Eye (tissue), 1 donor: ENCODE results near the gene HUWE1.
"Not testable (repeated sequence)": the region's sequence is repeated elsewhere in the genome, so short reads cannot be mapped to it uniquely, and the experiment has no call there.

Experiments
- DNase-seq: peaks from one replicate; pipeline ENCODE4 v3.0.0-alpha.2; 2015

HUWE1 gene

DNA sequence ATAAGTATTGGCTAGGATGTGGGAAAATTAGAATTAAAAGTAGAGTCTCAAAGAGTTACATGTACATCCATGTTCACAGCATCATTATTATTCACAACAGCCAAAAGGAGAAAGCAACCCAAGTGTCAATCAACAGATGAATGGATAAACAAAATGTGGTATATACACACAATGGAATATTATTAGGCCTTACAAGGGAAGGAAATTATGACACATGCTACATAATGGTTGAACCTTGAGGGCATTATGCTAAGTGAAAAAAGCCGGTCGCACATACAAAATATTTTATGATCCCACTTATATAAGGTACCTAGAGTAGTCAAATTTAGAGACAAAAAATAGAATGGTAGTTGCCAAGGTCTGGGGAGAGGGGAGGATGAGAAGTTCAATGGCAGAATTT lies 80.1 kb downstream of the HUWE1 start:
- DNase-seq: no peak

DNA sequence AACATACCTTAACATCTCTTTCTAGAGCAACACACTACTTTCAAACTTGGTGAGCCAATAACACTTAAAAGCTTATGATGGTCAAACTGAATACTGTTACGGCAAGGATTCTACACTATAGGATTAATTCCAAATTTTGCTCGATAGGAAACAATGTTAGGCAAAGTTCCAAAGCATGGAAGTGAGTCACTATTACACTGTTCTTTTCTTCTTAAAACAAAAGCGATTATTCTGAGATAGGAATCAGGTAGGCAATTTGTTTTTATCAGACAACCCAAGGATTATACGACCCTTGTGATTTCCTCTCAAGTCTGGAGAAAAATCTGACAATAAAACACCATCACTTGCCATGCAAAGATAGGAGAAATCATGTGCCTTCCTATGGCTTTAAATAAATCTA lies 81.5 kb downstream of the HUWE1 start:
- no peak for DNase-seq

DNA sequence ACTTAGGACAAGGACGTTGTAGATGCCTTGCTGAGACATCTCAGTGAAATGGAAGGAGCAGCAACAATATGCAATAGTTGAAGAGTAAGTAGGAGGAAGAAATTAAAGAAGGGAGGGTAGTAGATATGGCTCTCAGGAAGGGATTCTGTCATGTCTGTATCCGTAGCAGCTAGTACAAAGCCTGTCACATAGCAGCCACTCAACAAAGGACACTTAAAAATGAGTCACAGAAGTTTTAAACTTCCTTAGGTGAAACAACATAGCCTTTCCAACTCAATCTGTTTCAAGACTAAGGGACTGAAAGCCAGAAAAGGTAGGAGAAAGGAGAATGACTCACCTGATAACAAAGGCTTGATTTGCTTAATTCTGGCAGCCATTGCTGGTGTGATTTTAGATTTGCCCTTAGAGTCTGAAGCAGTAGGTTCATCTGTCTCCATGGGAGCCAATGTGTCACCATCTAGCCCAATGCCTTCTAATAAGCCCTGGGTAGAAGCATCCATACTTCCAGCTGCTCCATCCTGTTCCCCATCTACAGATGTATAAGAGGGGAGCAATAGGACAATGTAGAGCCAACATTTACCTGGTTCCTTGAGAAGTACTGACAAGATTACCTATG lies 86.6 kb downstream of the HUWE1 start:
- DNase-seq: no peak

DNA sequence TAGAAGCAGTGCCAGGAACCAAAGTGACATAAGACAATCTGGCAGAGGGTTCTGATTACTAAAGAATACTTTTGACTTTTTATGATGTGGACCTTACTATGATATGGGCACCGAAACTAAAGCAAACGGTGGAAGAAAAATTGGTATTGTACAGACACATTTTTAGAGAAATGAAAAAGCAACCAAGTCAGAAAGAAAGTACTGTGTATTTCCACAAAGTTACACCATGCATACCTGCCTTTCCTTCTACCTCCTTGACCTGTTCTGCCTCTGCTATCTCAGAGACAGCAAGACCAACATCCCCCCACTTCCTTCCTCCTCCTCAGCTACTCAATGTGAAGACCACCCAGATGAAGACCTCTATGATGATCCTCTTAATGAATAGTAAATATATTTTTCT lies 88.3 kb downstream of the HUWE1 start:
- no peak for DNase-seq

DNA sequence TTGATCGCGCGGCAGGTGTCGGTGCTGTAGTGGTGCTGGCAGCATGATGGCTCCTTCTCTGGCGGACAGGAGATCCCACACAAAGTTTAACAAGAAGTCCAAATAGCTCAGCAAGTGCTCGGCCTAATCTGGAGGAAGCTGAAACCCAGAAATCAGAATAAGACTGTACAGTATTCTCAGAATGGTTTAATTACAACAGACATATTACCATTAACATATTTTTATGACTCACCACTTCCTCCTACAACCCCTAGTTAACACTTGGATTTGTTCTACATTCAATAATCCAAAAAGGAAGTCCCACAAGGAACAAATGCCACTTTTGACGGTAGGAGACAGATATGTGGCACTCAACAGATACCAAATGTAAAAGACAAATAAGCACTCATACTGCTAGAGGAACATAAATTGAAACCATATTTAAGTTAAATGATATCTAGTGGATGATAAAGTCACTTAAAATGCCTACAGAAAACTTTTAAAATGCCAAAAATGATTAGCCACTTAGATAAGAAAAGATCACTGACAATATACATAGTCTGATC lies 91.2 kb downstream of the HUWE1 start:
- DNase-seq: no peak

DNA sequence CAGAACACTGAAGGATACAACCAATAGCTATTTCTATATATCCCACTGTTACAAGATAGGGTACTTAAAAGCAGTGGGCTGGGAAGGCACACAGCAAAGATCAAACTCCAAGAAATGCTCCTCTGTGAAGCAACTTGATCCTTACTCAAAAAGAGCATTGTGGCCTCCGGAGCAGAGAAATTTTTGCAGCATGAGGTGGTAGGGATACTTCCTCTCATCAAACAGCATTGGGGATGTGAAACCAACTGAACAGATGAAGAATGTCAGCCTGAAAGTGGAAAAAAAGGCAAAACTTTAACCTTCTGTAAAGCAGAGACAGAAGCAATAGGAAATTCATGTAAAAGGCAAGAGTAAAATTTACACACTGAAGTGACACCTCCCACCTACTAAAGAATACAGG lies 92.2 kb downstream of the HUWE1 start:
- no peak for DNase-seq

DNA sequence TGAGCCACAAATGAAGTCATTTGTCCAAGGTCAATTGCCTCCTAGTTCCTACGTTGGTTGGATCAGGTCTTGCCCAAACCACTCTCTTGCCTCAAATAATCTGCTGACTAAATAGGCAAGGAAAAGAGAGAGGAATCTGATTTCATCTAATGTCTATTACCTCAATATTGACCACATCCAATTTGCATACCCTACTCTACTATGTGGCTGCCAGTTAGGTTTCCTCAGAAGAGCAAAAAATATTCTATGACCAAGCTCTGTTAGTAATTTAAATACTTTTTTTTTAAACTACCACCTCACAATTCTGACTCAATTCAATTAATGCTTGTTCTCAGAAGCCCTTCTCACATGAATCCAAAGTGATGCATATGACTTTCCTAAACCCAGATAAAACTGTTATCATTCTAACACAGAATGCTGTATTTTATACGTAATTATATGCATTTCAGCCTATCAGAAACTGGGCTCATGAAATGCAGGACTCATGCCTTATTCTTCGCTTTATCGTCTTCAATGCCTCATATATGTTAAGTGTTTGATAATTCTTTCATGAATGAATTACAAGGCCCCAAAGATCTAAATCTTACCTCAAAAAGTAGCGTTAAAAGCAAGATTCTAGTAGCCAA lies 98.6 kb downstream of the HUWE1 start:
- DNase-seq: no peak

DNA sequence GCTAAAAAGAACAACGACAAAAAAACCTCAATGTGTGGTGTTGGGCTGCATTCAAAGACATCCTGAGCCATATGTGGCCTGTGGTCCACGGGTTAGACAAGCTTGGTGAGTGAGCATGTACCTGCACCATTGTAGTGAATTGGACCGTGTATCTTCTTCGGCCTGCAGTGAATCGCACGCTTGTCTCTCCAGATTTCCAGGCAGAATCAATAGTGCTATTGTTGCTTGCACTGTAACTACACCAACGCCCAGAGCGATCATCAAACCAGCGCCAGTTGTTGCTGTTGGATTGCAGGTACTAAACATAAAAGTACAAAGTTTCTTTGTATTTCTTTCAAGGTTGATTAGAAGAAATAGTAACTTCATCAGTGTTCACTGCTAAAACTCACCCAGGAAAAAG lies 101.6 kb downstream of the HUWE1 start:
- no peak for DNase-seq

DNA sequence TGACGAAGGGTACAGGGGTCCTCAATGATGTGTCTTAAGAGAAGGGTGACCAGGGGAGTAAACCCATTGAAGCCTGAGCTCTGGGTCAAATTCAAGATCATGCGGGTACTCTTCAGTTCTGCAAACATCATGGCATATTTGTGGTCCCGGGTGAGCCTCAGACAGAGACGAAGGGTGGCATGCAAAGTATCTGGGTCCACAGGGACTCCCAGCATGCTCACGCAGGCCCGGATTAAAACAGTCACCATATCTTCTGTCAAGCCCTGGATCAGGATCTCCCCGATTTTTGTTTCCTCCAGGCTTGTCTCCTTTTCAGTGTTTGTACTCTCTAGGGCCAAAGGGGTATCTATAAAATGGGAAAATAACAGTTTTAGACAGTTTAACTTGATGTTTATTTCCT lies 102.9 kb downstream of the HUWE1 start:
- DNase-seq: no peak

DNA sequence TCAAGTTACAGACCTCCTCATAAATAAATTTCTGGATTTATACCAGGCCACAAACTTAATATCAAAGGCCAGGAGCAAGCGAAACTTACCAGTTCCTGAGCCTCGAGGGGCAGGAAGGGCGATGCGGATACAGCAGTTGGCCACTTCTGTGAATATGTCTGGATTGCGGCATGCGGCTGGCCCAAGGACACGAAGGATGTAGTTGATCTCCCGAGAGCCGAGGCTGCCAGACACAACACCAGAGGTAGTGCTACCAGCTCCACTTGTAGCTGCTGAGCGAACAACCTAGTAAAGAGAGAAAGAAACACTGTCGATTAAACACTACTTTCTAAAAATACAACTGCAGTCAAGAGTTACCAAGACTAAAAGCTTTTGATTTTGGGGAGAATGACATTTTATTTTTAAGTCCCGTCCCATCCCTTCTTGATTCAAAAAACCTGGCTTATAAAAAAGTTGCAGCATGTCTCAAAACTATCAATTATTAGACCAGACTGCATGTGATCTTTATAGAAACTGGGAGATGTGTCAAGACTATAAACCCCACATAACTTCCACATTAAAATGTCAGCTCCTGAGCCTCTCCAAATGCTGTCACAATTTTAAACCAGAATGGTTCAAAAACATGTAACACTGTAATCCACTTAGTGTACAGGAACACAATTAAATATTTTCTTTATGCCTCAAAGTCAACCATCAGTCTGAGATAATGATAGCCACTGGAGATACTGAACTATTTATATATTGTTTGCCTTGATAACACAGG lies 105.6 kb downstream of the HUWE1 start:
- DNase-seq: no peak

DNA sequence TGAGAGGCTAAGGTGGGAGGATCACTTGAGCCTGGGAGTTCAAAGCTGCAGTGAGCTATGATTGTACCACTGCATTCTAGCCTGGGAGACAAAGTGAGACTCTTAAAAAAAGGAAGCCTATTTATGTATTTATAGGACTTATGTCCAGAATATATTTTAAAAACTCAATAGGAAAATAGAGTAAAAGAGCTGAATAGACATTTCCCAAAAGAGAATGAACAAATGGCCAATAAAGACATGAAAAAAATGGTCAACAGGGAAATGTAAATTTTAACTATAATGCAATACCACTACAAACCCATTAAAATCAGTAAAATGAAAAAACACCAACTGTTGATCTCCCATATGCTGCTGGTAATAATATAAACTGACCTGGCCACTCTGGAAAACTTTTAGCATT lies 115.0 kb downstream of the HUWE1 start:
- DNase-seq: no peak

DNA sequence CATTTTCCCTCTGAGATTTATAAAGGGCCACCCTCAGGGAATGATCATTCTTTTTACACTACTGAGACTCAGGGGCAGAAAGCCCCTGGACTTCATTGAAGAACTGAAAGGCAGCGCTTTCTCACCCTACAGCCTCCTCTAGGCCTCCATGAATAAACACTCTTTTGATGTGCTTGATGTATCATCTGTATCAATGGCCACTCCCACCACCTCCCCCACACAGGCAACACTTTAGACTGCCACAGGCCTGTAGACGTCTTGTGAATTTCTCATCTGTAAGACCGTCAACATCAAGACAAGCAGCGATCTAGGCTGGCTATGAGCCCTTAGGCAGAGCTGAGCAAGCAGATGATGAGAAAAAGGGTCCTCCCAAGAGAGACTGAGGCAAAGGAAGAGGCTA lies 123.2 kb downstream of the HUWE1 start:
- no peak for DNase-seq

DNA sequence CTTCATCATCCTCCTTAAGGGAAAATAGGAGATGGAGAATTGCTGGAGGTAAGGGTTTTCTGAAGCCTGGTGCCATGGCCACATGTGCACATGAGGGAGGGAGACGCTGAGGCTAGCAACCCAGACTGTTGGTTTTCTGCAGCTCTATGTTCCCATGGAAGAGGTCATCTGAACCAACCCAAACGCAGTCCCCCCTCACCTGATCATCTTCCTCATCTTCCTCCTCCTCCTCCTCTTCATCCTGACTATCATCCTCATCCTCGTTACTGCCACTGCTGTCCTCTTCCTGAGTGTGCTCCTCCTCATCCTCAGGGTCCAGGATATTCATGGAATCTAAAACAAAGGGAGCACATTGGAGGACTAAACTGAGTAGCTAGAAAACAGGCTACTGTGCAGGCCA lies 124.6 kb downstream of the HUWE1 start:
- DNase-seq: no peak

DNA sequence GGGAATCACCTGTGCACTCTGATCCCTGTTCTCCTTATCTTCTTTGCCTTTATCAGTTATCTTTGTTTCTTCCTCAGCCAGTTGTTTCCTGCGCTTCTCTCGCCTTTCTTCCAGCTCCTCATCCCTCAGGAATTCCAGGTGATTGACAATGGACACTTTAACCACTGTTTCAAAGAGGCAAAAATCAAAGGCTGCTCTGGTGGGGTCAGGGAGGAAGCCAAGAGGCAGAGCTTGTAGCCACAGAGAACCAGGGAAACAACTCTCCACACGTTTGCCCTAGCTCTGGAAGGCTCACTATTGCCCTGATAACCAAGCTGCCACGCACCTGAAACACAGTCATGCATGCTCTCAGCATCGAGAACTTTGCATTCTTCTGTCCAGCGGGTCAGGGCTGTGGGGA lies 127.9 kb downstream of the HUWE1 start:
- DNase-seq: no peak

DNA sequence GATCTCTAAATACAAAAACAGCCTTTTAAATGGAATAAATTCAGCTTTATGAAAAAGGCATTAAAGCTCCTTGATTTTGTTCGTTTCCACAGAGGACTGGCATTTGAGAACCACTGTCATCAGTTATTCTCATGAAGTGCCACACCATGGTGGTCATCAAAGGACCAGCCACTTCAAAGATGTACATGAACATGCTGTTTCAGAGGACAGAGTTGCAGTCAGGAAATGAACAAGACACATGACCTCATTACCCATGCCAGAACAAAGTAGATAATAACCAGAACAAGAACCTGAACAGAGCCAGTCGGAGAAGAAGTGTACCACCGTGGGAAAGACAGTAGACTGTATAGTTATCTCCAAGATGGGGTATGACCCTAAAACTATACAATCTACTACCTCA lies 129.7 kb downstream of the HUWE1 start:
- no peak for DNase-seq

DNA sequence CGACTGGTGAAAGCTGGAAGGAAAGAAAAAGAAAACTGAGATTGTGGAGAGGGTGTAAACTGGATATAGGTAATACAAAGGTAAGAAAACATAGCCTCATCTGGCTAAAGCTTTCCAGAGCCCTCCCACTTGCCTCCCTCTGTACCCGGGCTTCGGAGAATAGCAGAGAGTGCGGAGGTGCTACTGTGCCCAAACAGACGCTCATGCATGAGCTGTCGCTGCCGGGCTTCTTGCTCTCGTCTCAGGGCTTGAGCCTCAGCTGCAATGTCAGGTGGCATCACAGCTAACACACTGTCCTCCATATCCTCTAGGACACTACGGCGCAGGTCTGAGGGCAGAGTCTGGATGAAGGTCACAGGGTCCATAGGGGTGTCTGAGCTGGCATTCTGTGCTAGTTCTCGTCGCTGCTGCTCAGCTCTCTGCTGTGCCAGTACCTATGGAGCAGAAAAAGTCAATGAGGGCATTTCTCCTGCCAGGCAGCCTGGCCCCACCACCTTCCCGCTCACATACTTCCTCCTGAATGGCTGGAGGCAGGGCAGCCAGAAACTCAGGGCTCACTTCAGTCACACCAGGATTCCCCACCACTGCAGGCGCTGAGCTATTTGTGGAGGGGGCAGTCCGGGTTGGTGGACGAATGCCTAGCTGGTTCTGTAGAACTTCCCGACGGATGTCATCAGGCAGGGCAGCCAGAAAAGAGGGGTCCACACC lies 135.6 kb downstream of the HUWE1 start:
- no peak for DNase-seq

DNA sequence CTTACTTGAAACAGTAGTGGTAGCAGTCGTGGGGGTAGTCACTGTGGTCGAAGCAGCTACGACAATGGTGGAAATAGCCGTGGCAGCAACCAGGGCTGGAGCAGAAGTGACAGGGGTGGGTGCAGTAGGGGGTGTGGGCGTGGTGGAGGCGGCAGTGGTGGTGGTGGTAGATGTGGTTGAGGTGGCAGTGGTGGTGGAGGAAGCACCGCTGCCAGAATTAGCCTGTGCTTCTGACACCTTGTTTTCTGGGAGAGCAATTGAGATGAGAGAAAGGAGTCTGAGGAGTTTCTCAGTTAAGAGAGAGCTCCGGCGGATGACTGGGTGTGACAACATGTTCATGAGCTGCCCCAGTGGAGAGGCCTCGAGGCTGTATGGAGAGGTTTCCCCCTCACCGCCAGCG lies 138.9 kb downstream of the HUWE1 start:
- no peak for DNase-seq

DNA sequence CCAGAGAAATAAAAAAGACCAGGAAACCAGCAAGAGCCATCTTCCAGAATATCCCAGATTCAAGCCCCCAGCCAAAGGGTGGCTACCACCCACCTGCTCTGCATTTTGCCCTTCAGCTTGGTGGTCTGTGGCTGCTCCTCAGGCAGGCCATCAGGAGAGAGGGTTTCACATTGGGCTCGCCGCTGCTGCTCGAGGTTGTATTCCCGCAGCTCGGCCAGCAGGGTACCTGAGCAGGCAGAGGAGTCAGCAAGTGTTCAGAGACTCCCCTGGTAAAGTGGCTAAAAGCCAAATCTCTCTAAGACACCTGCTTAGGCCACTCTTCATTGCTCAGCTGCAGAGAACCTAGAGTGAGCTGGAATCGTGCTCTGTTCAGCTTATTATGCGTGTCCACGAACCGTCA lies 141.6 kb downstream of the HUWE1 start:
- DNase-seq: no peak

DNA sequence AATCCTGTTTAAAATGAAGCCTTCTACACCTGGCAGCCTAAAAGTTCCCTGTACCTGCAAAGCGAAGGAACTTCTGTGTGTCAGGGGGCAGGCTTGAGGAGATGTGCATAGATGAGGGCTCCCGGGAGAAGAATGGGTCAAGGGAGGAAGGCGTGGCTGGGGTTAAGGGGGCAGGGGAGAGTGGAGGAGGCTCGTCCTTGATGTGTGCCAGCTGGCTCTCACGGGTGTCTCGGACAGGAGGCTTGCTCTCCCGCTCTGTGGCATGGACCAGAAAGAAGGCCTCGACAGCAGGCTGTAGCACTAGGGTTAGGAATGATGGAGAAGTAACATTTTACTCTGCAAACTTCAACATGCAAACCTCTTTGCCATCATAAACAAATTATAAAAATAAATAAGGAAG lies 147.7 kb downstream of the HUWE1 start:
- DNase-seq: no peak

DNA sequence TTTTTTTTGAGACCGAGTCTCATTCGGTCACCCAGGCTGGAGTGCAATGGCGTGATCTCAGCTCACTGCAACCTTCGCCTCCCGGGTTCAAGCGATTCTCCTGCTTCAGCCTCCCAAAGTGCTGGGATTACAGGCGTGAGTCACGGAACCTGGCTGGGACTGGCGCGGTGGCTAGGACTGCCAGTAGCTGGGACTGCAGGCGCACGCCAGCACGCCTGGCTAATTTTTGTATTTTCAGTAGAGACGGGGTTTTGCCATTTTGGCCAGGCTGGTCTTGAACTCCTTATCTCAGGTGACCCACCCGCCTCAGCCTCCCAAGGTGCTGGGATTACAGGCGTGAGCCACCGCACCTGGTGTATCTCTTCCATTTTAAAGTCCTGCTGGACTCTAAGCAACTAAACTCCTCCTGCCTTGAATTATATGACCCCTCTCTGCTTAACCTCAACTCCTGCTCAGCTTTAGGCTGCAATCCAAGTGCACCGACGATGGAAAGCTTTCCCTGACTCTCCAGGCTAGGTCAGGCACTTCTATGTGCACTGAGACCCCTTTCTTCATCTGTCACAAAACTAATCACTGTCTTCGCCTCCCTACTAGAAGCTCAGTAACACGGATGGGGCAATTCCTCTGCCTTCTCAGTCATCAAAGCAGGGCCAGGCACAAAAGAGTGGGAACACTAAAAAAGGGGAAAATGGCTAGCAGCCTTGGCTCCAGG lies 155.1 kb downstream of the HUWE1 start:
- not testable (repeated sequence) for DNase-seq

DNA sequence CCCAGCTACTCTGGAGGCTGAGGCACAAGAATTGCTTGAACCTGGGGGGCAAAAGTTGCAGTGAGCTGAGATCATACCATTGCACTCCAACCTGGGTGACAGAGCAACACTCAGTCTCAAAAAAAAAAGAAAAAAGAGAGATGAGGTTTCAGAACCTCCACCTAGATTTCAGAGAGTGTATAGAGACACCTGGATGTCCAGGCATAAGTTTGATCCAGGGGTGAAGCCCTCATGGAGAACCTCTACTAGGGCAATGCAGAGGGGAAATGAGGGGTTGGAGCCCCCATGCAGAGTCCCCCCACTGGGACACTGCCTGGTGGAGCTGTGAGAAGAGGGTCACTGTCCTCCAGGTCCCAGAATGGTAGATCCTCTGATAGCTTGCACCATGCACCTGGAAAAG lies 159.5 kb downstream of the HUWE1 start:
- DNase-seq: no peak

DNA sequence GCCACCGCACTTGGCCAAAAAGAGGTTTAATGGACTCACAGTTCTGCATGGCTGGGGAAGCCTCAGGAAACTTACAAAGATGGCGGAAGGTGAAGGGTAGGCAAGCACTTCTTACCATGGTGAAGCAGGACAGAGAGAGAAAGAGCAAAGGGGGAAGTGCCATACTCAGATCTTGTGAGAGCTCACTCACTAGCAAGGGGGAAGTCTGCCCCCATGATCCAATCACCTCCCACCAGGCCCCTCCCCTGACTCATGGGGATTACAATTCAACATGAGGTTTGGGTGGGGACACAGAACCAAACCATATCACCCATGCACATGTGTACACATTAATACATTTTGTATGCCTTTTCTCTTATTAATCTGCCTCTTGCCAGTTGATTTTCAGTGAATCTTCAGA lies 175.2 kb downstream of the HUWE1 start:
- no peak for DNase-seq

DNA sequence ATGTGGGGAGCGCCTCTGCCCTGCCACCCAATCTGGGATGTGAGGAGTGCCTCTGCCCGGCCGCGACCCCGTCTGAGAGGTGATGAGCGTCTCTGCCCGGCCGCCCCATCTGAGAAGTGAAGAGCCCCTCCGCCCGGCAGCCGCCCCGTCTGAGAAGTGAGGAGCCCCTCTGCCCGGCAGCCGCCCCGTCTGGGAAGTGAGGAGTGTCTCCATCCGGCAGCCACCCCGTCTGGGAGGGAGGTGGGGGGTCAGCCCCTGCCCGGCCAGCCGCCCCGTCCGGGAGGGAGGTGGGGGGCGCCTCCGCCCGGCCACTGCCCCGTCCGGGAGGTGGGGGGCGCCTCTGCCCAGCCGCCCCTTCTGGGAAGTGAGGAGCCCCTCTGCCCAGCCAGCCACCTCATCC lies 182.5 kb downstream of the HUWE1 start:
- not testable (repeated sequence) for DNase-seq
